ENCODE data around the gene EYS.
"Not testable (repeated sequence)": the region's sequence is repeated elsewhere in the genome, so short reads cannot be mapped to it uniquely, and the experiment has no call there.

Gene EYS

DNA sequence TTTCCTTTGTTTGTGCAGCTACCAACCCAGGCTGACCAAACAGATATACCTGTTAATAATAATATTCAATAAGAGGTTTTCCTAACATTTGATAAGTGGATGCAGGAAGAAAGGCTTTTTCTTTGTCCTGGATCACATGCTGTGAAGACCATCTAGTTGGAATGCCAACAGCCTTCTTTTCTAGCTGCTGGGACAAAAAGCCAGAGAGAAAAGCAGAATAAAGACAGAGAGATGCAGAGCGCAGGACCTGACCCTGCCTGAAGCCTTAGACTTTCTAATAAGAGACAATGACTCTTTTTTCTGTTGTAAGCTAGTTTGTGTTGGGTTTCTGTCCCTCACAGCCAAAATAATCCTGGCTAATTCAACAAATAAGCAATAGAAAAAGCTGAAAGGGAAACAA lies 1763.2 kb downstream of the EYS start:
- in situ Hi-C loops (cut with MboI; ENCODE audit: low sequenced_read_pairs): no loop called here

GRCh38 chr6:63941747-63942470 lies 1765.1 kb downstream of the EYS start:
- in situ Hi-C loops (cut with MboI; ENCODE audit: low sequenced_read_pairs): no loop called here

- in situ Hi-C loops (cut with MboI; ENCODE audit: low sequenced_read_pairs): no loop called here
Measured at GRCh38 chr6:63940056-63940455, 1767.0 kb downstream of the EYS start.

DNA sequence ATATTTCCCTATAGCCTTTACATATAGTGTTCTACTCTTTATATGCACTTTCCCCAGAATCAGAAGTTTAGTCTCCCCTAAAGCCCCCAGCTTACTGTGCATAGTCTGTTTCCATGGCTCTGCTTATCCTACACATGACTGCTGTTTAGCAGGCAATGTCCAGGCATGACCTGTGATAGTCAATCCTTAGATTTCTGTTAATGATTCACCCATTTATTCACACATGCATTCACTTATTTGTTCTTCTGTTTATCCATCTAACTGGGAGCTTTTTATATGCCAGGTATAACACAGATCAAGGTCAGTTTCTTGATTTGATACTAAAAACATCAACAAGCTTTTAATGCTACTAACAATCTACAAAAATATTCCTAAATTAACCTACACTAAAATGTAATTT lies 1770.6 kb downstream of the EYS start:
- in situ Hi-C loops (cut with MboI; ENCODE audit: low sequenced_read_pairs): no loop called here

- in situ Hi-C loops (cut with MboI; ENCODE audit: low sequenced_read_pairs): no loop called here
Measured at GRCh38 chr6:63935732-63936131, 1771.3 kb downstream of the EYS start.

DNA sequence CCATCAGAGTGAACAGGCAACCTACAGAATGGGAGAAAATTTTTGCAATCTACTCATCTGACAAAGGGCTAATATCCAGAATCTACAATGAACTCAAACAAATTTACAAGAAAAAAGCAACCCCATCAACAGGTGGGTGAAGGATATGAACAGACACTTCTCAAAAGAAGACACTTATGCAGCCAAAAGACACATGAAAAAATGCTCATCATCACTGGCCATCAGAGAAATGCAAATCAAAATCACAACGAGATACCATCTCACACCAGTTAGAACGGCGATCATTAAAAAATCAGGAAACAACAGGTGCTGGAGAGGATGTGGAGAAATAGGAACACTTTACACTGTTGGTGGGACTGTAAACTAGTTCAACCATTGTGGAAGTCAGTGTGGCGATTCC lies 1773.1 kb downstream of the EYS start:
- in situ Hi-C loops (cut with MboI; ENCODE audit: low sequenced_read_pairs): not testable (repeated sequence)

- in situ Hi-C loops (cut with MboI; ENCODE audit: low sequenced_read_pairs): no loop called here
Measured at GRCh38 chr6:63930848-63931247, 1776.2 kb downstream of the EYS start.

GRCh38 chr6:63929111-63929510 lies 1777.9 kb downstream of the EYS start:
- in situ Hi-C loops (cut with MboI; ENCODE audit: low sequenced_read_pairs): no loop called here

GRCh38 chr6:63928613-63929012 lies 1778.4 kb downstream of the EYS start:
- in situ Hi-C loops (cut with MboI; ENCODE audit: low sequenced_read_pairs): no loop called here

- in situ Hi-C loops (cut with MboI; ENCODE audit: low sequenced_read_pairs): no loop called here
Measured at GRCh38 chr6:63926950-63927927, 1779.8 kb downstream of the EYS start.

GRCh38 chr6:63926258-63926780 lies 1780.7 kb downstream of the EYS start:
- in situ Hi-C loops (cut with MboI; ENCODE audit: low sequenced_read_pairs): no loop called here

DNA sequence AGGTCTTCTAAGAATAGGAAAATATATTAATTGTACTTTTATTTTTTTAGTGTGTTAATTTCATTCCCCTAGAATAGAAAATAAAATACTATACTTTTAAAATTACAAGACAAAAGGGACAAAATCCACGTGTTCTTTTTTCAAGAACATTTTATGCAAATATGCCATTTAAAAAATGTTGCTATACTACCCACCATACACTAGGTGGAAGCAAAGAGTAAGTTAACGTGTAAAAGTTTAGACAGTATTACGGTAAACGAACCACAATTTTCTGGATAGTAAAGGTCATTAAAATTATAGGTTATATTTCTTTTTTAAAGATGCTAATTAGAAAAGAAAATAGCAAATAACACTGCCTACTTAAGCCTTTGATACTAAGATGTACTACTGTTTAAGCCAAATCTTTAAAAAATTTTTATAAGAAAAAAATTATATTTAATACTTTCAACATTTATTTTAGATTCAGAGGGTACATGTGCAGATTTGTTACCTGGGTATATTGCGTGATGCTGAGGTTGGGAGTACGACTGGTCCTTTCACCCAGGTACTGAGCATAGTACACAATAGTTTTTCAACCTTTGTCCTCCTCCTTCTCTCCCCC lies 1783.8 kb downstream of the EYS start:
- in situ Hi-C loops (cut with MboI; ENCODE audit: low sequenced_read_pairs): no loop called here

- in situ Hi-C loops (cut with MboI; ENCODE audit: low sequenced_read_pairs): no loop called here
Measured at GRCh38 chr6:63919556-63920110, 1787.4 kb downstream of the EYS start.

DNA sequence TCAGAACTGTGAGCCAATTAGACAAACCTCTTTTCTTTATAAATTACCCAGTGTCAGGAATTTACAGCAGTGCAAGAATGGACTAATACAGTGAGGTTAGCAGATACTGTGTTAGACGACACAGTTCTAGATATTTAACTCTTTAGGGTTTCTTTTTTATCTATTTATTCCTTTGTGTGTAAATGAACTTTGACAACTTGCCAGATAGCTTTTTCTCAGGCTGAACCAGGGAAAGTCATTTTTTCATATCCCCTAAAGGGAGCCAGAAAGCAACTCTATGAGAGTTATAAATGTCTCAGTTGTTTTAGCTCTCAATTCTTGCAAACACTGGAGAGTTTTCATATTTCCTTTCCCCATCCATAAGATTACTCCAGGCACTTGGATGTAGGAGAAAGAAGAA lies 1794.1 kb downstream of the EYS start:
- in situ Hi-C loops (cut with MboI; ENCODE audit: low sequenced_read_pairs): no loop called here

DNA sequence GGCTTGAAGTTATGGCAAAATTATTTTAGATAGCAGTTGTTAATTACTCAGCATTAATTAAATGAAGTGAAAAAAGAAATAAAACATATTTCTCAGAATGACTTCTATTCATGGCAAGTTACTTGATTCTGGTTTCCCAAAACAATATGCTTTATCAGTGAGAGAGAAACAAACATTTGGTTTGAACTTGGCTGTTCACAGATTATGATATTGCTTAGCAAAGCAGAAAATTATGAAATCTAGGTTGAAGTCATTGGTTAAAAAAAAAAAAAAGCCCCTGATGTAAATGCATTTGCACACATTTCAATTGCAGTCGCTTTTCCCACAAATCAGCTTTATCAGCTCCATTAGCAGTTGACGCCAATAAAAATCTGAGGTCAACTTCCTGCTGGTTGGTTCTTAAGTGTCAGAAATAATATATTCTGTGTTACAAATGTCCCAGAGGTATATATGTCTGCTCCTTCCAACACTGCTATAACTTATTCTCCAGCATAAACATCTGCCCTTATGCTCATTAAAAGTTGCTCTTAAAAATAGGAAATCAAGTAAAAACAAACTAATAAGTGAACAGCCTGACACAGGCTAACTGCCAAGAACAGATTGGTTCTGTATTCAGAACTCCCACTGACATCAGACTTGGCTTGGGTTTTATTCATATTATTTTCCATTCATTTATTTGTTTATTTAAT lies 1796.0 kb downstream of the EYS start:
- in situ Hi-C loops (cut with MboI; ENCODE audit: low sequenced_read_pairs): no loop called here

GRCh38 chr6:63904650-63905248 lies 1802.3 kb downstream of the EYS start:
- in situ Hi-C loops (cut with MboI; ENCODE audit: low sequenced_read_pairs): no loop called here

GRCh38 chr6:63899550-63899949 lies 1807.5 kb downstream of the EYS start:
- in situ Hi-C loops (cut with MboI; ENCODE audit: low sequenced_read_pairs): no loop called here

DNA sequence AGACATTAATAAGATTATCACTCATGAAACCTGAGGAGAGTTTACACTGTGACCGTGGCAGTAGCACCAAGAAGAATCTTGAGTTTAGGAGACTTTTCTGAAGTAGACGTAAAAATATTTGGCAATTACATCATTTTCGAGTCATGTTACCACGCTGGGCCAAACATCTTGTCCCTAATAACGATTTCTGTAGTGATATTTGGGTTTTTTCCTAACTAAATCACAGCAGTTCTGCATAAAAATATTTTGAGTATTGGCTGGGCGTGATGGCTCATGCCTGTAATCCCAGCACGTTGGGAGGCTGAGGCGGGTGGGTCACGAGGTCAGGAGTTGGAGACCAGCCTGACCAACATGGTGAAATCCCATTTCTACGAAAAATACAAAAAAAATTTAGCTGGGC lies 1809.1 kb downstream of the EYS start:
- in situ Hi-C loops (cut with MboI; ENCODE audit: low sequenced_read_pairs): no loop called here

- in situ Hi-C loops (cut with MboI; ENCODE audit: low sequenced_read_pairs): no loop called here
Measured at GRCh38 chr6:63897459-63897858, 1809.6 kb downstream of the EYS start.

DNA sequence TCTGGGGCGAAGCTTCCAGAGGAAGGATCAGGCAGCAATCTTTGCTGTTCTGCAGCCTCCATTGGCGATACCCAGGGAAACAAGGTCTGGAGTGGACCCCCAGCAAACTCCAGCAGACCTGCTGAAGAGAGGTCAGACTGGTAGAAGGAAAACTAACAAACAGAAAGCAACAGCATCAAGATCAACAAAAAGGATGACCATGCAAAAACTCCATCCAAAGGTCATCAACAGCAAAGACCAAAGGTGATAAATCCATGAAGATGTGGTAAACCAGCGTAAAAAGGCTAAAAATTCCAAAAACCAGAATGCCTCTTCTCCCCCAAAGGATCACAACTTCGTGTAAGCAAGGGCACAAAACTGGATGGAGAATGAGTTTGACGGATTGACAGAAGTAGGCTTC lies 1818.6 kb downstream of the EYS start:
- in situ Hi-C loops (cut with MboI; ENCODE audit: low sequenced_read_pairs): no loop called here
